B cell (primary cell): ENCODE measurements around the gene IL1R2. TPM values are rescaled to one million over a fixed set of nuclear protein-coding genes. Genes with fewer than 3 reads are reported as not detected.

Source experiments
- ATAC-seq: fragments of 200-7000 bp; cut with Tn5 transposase; one replicate; pipeline ENCODE4 v1.10.0; 2021; ENCODE audit warnings: low read depth, mild to moderate bottlenecking, moderate number of reproducible peaks, moderate library complexity
- CTCF ChIA-PET: fragments of 350-600 bp; sonication (Branson Sonifier 250); formaldehyde crosslinking; loops from one replicate; lab custom pipeline; 2021; ENCODE audit warnings: antibody characterized with exemption, inconsistent platforms; lab: Charles Lee
- POLR2A ChIA-PET: fragments of 350-600 bp; sonication (Branson Sonifier 250); formaldehyde crosslinking; loops from one replicate; lab custom pipeline; 2021; ENCODE audit warnings: antibody characterized with exemption; lab: Charles Lee
- DNase-seq: peaks from one replicate; pipeline ENCODE4 v3.0.0; 2013
- H2AFZ ChIP-seq: 2 replicates; pipeline ENCODE4 v1.6.1; 2012; ENCODE audit warnings: mild to moderate bottlenecking, low read depth, low read length; ENCODE audit not compliant: insufficient read depth, poor library complexity, severe bottlenecking
- H3K27ac ChIP-seq, 2 donors: 1 replicate in 1 of 2; 2 replicates in 1 of 2; pipeline ENCODE4 v1.5.1; 2012 to 2013; ENCODE audit warnings: low read length in 2 of 2, mild to moderate bottlenecking in 2 of 2, moderate library complexity in 1 of 2
- H3K27me3 ChIP-seq, 4 experiments: fragments of 200-600 bp in 1 of 4; sonication (generic) in 1 of 4; replicated peaks in 1 of 4; 1 replicate in 2 of 4; 2 replicates in 2 of 4; pipeline versions ENCODE4 v1.6.1 to v1.7.0; 2013 to 2016; ENCODE audit warnings: low read length in 3 of 4, mild to moderate bottlenecking in 2 of 4, mixed read lengths in 1 of 4, moderate library complexity in 1 of 4; ENCODE audit not compliant: insufficient read depth in 4 of 4, control insufficient read depth in 3 of 4; ENCODE audit errors: control extremely low read depth in 1 of 4
- H3K36me3 ChIP-seq, 2 experiments: replicated peaks in 1 of 2; 1 replicate in 1 of 2; 2 replicates in 1 of 2; pipeline versions ENCODE4 v1.6.1 to v1.7.1; 2013; ENCODE audit warnings: low read length in 1 of 2; ENCODE audit not compliant: insufficient read depth in 2 of 2, control insufficient read depth in 1 of 2; ENCODE audit errors: control extremely low read depth in 1 of 2, extremely low read depth in 1 of 2
- H3K4me1 ChIP-seq, 2 donors: fragments of 200-600 bp in 1 of 2; sonication (generic) in 1 of 2; 1 replicate in 1 of 2; 2 replicates in 1 of 2; pipeline versions ENCODE4 v1.5.1 to v1.6.1; 2013 to 2017; ENCODE audit warnings: low read length in 2 of 2; ENCODE audit not compliant: control insufficient read depth in 2 of 2, insufficient read depth in 2 of 2
- H3K4me2 ChIP-seq: replicated peaks from 2 replicates; pipeline ENCODE3; 2012; ENCODE audit warnings: mild to moderate bottlenecking, low read depth, low read length; ENCODE audit not compliant: poor library complexity, severe bottlenecking
- H3K4me3 ChIP-seq, 5 experiments: fragments of 200-600 bp in 1 of 5; sonication (generic) in 1 of 5; 1 replicate in 3 of 5; 2 replicates in 2 of 5; pipeline versions ENCODE4 v1.5.1 to v1.7.0; 2011 to 2016; ENCODE audit warnings: low read length in 4 of 5, mild to moderate bottlenecking in 4 of 5, low read depth in 2 of 5, control low read depth in 1 of 5, moderate library complexity in 1 of 5; ENCODE audit not compliant: insufficient read depth in 1 of 5; ENCODE audit errors: control extremely low read depth in 1 of 5, extremely low read depth in 1 of 5
- H3K79me2 ChIP-seq: fragments of 200-600 bp; sonication (generic); one replicate; pipeline ENCODE4 v1.6.0; 2016; ENCODE audit warnings: low read length; ENCODE audit not compliant: control insufficient read depth, insufficient read depth
- H3K9ac ChIP-seq: fragments of 200-600 bp; sonication (generic); 2 replicates; pipeline ENCODE4 v1.6.1; 2017; ENCODE audit warnings: mild to moderate bottlenecking, low read length, moderate library complexity
- H3K9me3 ChIP-seq, 3 donors: one replicate each; pipeline versions ENCODE4 v1.6.1 to v1.7.1; 2013; ENCODE audit warnings: low read length in 2 of 3; ENCODE audit not compliant: control insufficient read depth in 2 of 3, insufficient read depth in 1 of 3; ENCODE audit errors: control extremely low read depth in 1 of 3
- H4K20me1 ChIP-seq: 2 replicates; pipeline ENCODE4 v1.6.0; 2012; ENCODE audit warnings: mild to moderate bottlenecking, low read length; ENCODE audit not compliant: insufficient read depth, control insufficient read depth, poor library complexity, severe bottlenecking
- H3K27ac Mint-ChIP-seq: one replicate; pipeline ENCODE4 v1.8.0; 2021; ENCODE audit warnings: mixed read lengths
- H3K27me3 Mint-ChIP-seq: one replicate; pipeline ENCODE4 v1.8.0; 2021; ENCODE audit warnings: mixed read lengths
- H3K4me1 Mint-ChIP-seq: one replicate; pipeline ENCODE4 v1.8.0; 2021; ENCODE audit warnings: mixed read lengths
- H3K4me3 Mint-ChIP-seq: one replicate; pipeline ENCODE4 v1.8.0; 2021; ENCODE audit warnings: mixed read lengths
- H3K9me3 Mint-ChIP-seq: one replicate; pipeline ENCODE4 v1.8.0; 2022; ENCODE audit warnings: mixed read lengths; ENCODE audit not compliant: insufficient read depth
- CTCF ChIP-seq: fragments of 200-600 bp; IDR thresholded peaks from one replicate; pipeline ENCODE4 v1.8.0; 2022; ENCODE audit warnings: antibody characterized with exemption, mild to moderate bottlenecking
- EZH2 ChIP-seq: IDR thresholded peaks from 2 replicates; pipeline ENCODE4 v1.6.1; 2012; ENCODE audit warnings: borderline replicate concordance, low read depth, mild to moderate bottlenecking, moderate library complexity, low read length; ENCODE audit not compliant: insufficient read depth, poor library complexity, severe bottlenecking
- WGBS: methylation state at CpG from one replicate; pipeline ENCODE4 v1.1.5; 2013; ENCODE audit warnings: missing lambda C conversion rate; ENCODE audit not compliant: insufficient coverage; 5-methylcytosine and 5-hydroxymethylcytosine counted together
- intact Hi-C: fragments of 100-400 bp; cut with micrococcal nuclease; formaldehyde crosslinking; loops from one replicate; pipeline ENCODE4 v1.10.0; 2022
- polyA plus RNA-seq: library from polyadenylated mRNA; depleted of rRNA; stranded (reverse); fragments of >200 nt; gene quantifications from 2 replicates; pipeline ENCODE4 v1.2.3, GENCODE V29; 2012
- total RNA-seq, 2 donors: library from RNA; stranded (reverse); fragments of 120-200 nt in 1 of 2; gene quantifications; 1 replicate in 1 of 2; 2 replicates in 1 of 2; pipeline versions ENCODE4 v1.2.3 to v1.2.4, GENCODE V29; 2013 to 2022

IL1R2 gene
- total and polyA plus RNA-seq, 2 donors (not counting 1 experiment from before 2014, with no cell fraction given) = not detected

GRCh38 chr2:102050854-102051391 lies 59.2 kb downstream of the IL1R2 start:
- no peak overlapping the region for H2AFZ ChIP-seq
- intact Hi-C loops = no loop called here
- H3K4me1 ChIP-seq = no peaks in the 10 kb centered on the region

More at GRCh38 chr2:102050854-102051391, 59.2 kb downstream of the IL1R2 start:
- Histone ChIP-seq H3K9me3 (peaks cover 0 to 10% (median 0%) of the 10 kb centered on the region in 3 donors), H3K4me2 (no peak overlapping the region), H3K4me3 (no peak overlapping the region), H3K79me2 (no peaks in the 10 kb centered on the region), H3K9ac (no peak overlapping the region), H4K20me1 (no peaks in the 10 kb centered on the region), H3K27ac (no peak overlapping the region), H3K36me3 (no peaks in the 10 kb centered on the region), H3K27me3 (peaks cover 0 to 24% (median 9%) of the 10 kb centered on the region in 4 experiments)
- 98% methylated on average over 4 of the region's 7 CpGs for WGBS
- no peaks in the 10 kb centered on the region for H3K9me3 Mint-ChIP-seq
- ATAC-seq (no peak), DNase-seq (no peak)
- no peak overlapping the region for H3K4me3 Mint-ChIP-seq
- CTCF ChIA-PET = no interaction called here
- no peak overlapping the region for H3K27ac Mint-ChIP-seq
- POLR2A ChIA-PET = no interaction called here
- no peak for TF ChIP-seq EZH2
- TF ChIP-seq CTCF = no peak
- no peaks in the 10 kb centered on the region for H3K4me1 Mint-ChIP-seq
- peaks cover 28% of the 10 kb centered on the region for H3K27me3 Mint-ChIP-seq
